ENCODE data around the gene USP49.

DNA sequence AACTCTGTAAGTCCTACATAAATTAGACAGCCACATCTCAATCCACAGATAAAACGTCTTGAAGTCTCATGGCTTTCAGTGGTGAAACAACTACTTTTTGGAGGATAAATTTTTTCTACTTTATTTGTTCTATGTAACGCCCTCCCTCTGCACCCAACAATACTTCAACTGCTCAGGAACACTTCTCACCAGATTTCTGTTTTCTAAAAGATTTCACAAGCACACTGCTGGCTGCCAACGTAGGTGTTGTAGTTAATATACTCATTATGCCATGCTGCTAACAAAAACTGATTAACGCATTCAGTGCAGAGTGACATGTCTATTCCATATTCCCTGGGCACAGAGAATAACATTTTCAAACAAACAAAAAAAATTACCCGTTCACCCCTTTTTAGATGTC lies 10.2 kb downstream of the USP49 start:
- no peak for TF ChIP-seq CTCF (IDR thresholded peaks at IDR 0.05)
- TF ChIP-seq EP300 (IDR thresholded peaks at IDR 0.05) = no peak
